H9 (cell line): ENCODE measurements around the gene UTP11. TPM values are rescaled to one million over a fixed set of nuclear protein-coding genes. Genes with fewer than 3 reads are reported as not detected.

ENCODE experiments used
- DNase-seq: peaks from one replicate; pipeline ENCODE4 v3.0.0-alpha.2; 2017
- H2AFZ ChIP-seq: one replicate; pipeline ENCODE4 v1.6.1; 2013; ENCODE audit warnings: mild to moderate bottlenecking, low read length, control low read depth, moderate library complexity
- H2AK5ac ChIP-seq: 2 replicates; pipeline ENCODE4 v1.6.1; 2013; ENCODE audit warnings: low read length, control low read depth, mixed read lengths; ENCODE audit not compliant: insufficient read length
- H2BK120ac ChIP-seq: one replicate; pipeline ENCODE4 v1.6.1; 2013; ENCODE audit warnings: low read depth, mild to moderate bottlenecking, low read length, control low read depth, inconsistent platforms; ENCODE audit not compliant: poor library complexity, severe bottlenecking
- H2BK12ac ChIP-seq: 2 replicates; pipeline ENCODE4 v1.6.1; 2013; ENCODE audit warnings: low read length, control low read depth, mixed read lengths, low read depth; ENCODE audit not compliant: insufficient read length
- H2BK15ac ChIP-seq: 2 replicates; pipeline ENCODE4 v1.6.1; 2013; ENCODE audit warnings: low read depth, low read length, control low read depth
- H2BK20ac ChIP-seq: one replicate; pipeline ENCODE4 v1.6.1; 2013; ENCODE audit warnings: low read depth, mild to moderate bottlenecking, low read length, control low read depth, inconsistent platforms; ENCODE audit not compliant: poor library complexity, severe bottlenecking
- H2BK5ac ChIP-seq: 2 replicates; pipeline ENCODE4 v1.6.1; 2013; ENCODE audit warnings: low read length, control low read depth, mixed read lengths; ENCODE audit not compliant: insufficient read length
- H3K14ac ChIP-seq: 2 replicates; pipeline ENCODE4 v1.6.1; 2013; ENCODE audit warnings: low read length, control low read depth; ENCODE audit not compliant: insufficient read depth
- H3K18ac ChIP-seq: 2 replicates; pipeline ENCODE4 v1.6.1; 2013; ENCODE audit warnings: low read depth, mild to moderate bottlenecking, mixed read lengths, low read length, control low read depth; ENCODE audit not compliant: insufficient read length
- H3K23ac ChIP-seq: 2 replicates; pipeline ENCODE4 v1.6.1; 2013; ENCODE audit warnings: low read length, control low read depth, mixed read lengths, low read depth; ENCODE audit not compliant: insufficient read length
- H3K23me2 ChIP-seq: 2 replicates; pipeline ENCODE4 v1.6.1; 2013; ENCODE audit warnings: low read depth, mild to moderate bottlenecking, mixed read lengths, low read length, control low read depth; ENCODE audit not compliant: insufficient read length, poor library complexity, severe bottlenecking
- H3K27ac ChIP-seq: 2 replicates; pipeline ENCODE4 v1.5.1; 2013; ENCODE audit warnings: low read length, control low read depth, mixed read lengths, low read depth; ENCODE audit not compliant: insufficient read length
- H3K27me3 ChIP-seq: 2 replicates; pipeline ENCODE4 v1.6.1; 2013; ENCODE audit warnings: low read length, control low read depth, inconsistent platforms; ENCODE audit not compliant: insufficient read depth
- H3K4ac ChIP-seq: 2 replicates; pipeline ENCODE4 v1.6.1; 2013; ENCODE audit warnings: low read depth, mild to moderate bottlenecking, control low read depth, inconsistent platforms, low read length, moderate library complexity
- H3K4me1 ChIP-seq: 2 replicates; pipeline ENCODE4 v1.6.1; 2013; ENCODE audit warnings: low read length, control low read depth, inconsistent platforms; ENCODE audit not compliant: insufficient read depth
- H3K4me2 ChIP-seq: 2 replicates; pipeline ENCODE4 v1.6.1; 2013; ENCODE audit warnings: low read length, control low read depth, mixed read lengths; ENCODE audit not compliant: insufficient read length, insufficient read depth
- H3K56ac ChIP-seq: 2 replicates; pipeline ENCODE4 v1.6.1; 2013; ENCODE audit warnings: low read depth, mild to moderate bottlenecking, mixed read lengths, low read length, control low read depth; ENCODE audit not compliant: insufficient read length
- H3K79me1 ChIP-seq: 2 replicates; pipeline ENCODE4 v1.6.1; 2013; ENCODE audit warnings: low read depth, mild to moderate bottlenecking, moderate library complexity, low read length, control low read depth, inconsistent platforms; ENCODE audit not compliant: insufficient read depth, poor library complexity, severe bottlenecking
- H3K79me2 ChIP-seq: 2 replicates; pipeline ENCODE4 v1.6.1; 2013; ENCODE audit warnings: low read length, control low read depth, inconsistent platforms; ENCODE audit not compliant: insufficient read depth
- H3K9ac ChIP-seq: 2 replicates; pipeline ENCODE4 v1.6.1; 2013; ENCODE audit warnings: low read length, control low read depth, mixed read lengths; ENCODE audit not compliant: insufficient read length; ENCODE audit errors: extremely low read depth
- H3K9me3 ChIP-seq: one replicate; pipeline ENCODE4 v1.6.1; 2013; ENCODE audit warnings: low read depth, low read length, inconsistent platforms; ENCODE audit not compliant: control insufficient read depth
- H3T11ph ChIP-seq: one replicate; pipeline ENCODE4 v1.6.1; 2013; ENCODE audit warnings: mild to moderate bottlenecking, low read length, control low read depth, inconsistent platforms
- H4K20me1 ChIP-seq: one replicate; pipeline ENCODE4 v1.6.1; 2013; ENCODE audit not compliant: control insufficient read depth, insufficient read length, insufficient read depth
- H4K5ac ChIP-seq: 2 replicates; pipeline ENCODE4 v1.6.1; 2013; ENCODE audit warnings: low read depth, mild to moderate bottlenecking, mixed read lengths, low read length, control low read depth; ENCODE audit not compliant: insufficient read length
- H4K8ac ChIP-seq: replicated peaks from 2 replicates; pipeline ENCODE4 v1.6.1; 2013; ENCODE audit warnings: low read length, control low read depth, mixed read lengths, low read depth; ENCODE audit not compliant: insufficient read length
- H4K91ac ChIP-seq: 2 replicates; pipeline ENCODE4 v1.6.1; 2013; ENCODE audit warnings: low read depth, mild to moderate bottlenecking, moderate library complexity, mixed read lengths, low read length, control low read depth; ENCODE audit not compliant: insufficient read length
- H3K27ac Mint-ChIP-seq, 3 experiments: 2 replicates in 2 of 3; 3 replicates in 1 of 3; pipeline ENCODE4 v1.8.0; 2020 to 2021; ENCODE audit warnings: mixed read lengths in 3 of 3, mild to moderate bottlenecking in 1 of 3, moderate library complexity in 1 of 3
- H3K27me3 Mint-ChIP-seq: 2 replicates; pipeline ENCODE4 v1.8.0; 2021; ENCODE audit warnings: low read depth, mild to moderate bottlenecking, moderate library complexity, mixed read lengths
- H3K36me3 Mint-ChIP-seq, 3 experiments: 2 replicates in 2 of 3; 3 replicates in 1 of 3; pipeline ENCODE4 v1.8.0; 2020 to 2021; ENCODE audit warnings: low read depth in 3 of 3, mixed read lengths in 3 of 3; ENCODE audit not compliant: insufficient read depth in 1 of 3
- H3K4me1 Mint-ChIP-seq, 2 experiments: 2 replicates each; pipeline ENCODE4 v1.8.0; 2020; ENCODE audit warnings: mixed read lengths in 2 of 2
- H3K4me3 Mint-ChIP-seq, 2 experiments: 2 replicates in 1 of 2; 3 replicates in 1 of 2; pipeline ENCODE4 v1.8.0; 2020 to 2021; ENCODE audit warnings: mild to moderate bottlenecking in 2 of 2, mixed read lengths in 2 of 2, moderate library complexity in 1 of 2
- H3K9me3 Mint-ChIP-seq, 2 experiments: 2 replicates in 1 of 2; 3 replicates in 1 of 2; pipeline ENCODE4 v1.8.0; 2020; ENCODE audit warnings: mild to moderate bottlenecking in 2 of 2, mixed read lengths in 2 of 2, moderate library complexity in 1 of 2
- CTCF ChIP-seq: fragments of 200-600 bp; sonication (generic); conservative IDR thresholded peaks from 3 replicates; pipeline ENCODE4 v1.8.0; 2021; ENCODE audit warnings: antibody characterized with exemption, mild to moderate bottlenecking
- WGBS: extraction: QIAGEN DNeasy Blood & Tissue Kit; methylation state at CpG from one replicate; pipeline ENCODE4 v1.1.7; 2013; ENCODE audit warnings: missing lambda C conversion rate, low lambda C conversion rate, mixed read lengths; ENCODE audit not compliant: insufficient read length; ENCODE audit errors: extremely low coverage; 5-methylcytosine and 5-hydroxymethylcytosine counted together
- total RNA-seq: library from RNA; stranded (reverse); gene quantifications from 2 replicates; pipeline ENCODE4 v1.2.1, GENCODE V29; 2021

UTP11 gene
- total RNA-seq, 1 experiment from 2014 or later, result 63.1 TPM

DNA sequence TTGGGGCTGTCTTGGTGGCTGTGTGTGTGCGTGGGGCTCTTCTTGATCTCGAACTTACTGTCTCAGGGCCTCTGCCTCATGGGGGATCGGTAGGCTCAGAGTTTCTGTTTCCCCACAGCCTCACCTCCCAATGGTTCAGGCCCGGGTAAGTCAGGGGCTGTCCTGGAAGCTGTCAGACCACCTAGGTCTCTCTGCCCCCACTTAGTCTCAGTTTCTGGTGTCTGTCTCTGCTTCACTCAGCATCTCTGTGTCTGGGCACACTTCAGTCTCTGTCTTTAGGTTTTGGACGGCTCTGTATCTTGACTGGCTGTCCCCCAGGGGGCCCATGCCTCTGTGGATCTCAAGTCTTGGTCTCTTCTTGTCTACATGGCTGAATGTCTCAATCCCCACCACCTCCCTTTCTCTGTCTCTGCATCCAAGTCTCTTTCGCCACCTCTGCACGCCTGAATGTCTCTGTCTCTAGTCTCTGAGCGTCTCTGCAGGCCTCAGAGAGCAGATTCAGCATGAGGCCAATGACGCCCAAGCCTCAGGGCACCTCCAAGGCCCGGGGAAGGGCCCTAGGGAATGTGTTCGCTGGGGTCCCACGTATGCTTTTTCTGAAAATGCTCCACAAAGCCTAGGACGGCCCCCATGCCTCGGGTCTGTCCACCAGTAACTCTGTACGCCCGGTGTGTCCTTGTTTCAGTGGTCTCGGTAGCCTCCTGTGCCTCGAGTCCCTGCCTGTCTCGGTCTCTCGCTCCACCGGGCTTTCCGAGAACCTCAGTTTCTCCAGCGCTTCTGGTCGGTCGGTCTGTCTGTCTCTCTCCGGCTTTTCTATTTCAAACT, 8.0 kb upstream of the UTP11 start:
- Histone ChIP-seq H4K20me1 (no peaks in the 10 kb centered on the region), H3K4me1 (peaks cover 22% of the 10 kb centered on the region), H3K27ac (no peak overlapping the region), H3K79me1 (no peaks in the 10 kb centered on the region), H4K8ac (no peak overlapping the region), H2BK15ac (no peak overlapping the region), H2BK12ac (no peak overlapping the region), H3K79me2 (peaks cover 12% of the 10 kb centered on the region; the same call in 1 of the 2 replicates), H2AK5ac (no peak overlapping the region), H4K91ac (no peak overlapping the region), H3K23ac (no peak overlapping the region), H2BK5ac (no peak overlapping the region), H2AFZ (no peak overlapping the region), H3K4ac (no peak overlapping the region), H4K5ac (no peak overlapping the region), H3K14ac (peak overlapping the region; percentile 2), H3K56ac (no peak overlapping the region), H3K27me3 (no peaks in the 10 kb centered on the region), H3K4me2 (peak overlapping the region; percentile 84), H2BK20ac (no peak overlapping the region), H3T11ph (no peak overlapping the region), H2BK120ac (no peak overlapping the region), H3K9ac (peak overlapping the region; percentile 32), H3K23me2 (peaks cover 9% of the 10 kb centered on the region), H3K9me3 (no peaks in the 10 kb centered on the region), H3K18ac (no peak overlapping the region)
- H3K9me3 Mint-ChIP-seq, result no peaks in the 10 kb centered on the region
- H3K36me3 Mint-ChIP-seq, result peaks cover 0 to 2% (median 1%) of the 10 kb centered on the region in 3 experiments; a peak in 3 of 7 replicates
- H3K4me3 Mint-ChIP-seq, result peak overlapping the region; percentile 71 to 81
- H3K27ac Mint-ChIP-seq, result peak overlapping the region in 2 of 3 experiments; percentile 12 to 31; a peak in 3 of 7 replicates
- TF ChIP-seq CTCF, result no peak
- no CpG with 5 or more reads among the region's 26 CpGs for WGBS
- DNase-seq, result no peak
- H3K27me3 Mint-ChIP-seq, result no peaks in the 10 kb centered on the region; the same call in 1 of the 2 replicates
- H3K4me1 Mint-ChIP-seq, result peaks cover 56 to 59% of the 10 kb centered on the region in 2 experiments
